ENCODE measurements around the gene DPH2. TPM values are rescaled to one million over a fixed set of nuclear protein-coding genes. Genes with fewer than 3 reads are reported as not detected.

DPH2 gene
- total RNA-seq, 1 donor = 18.6 TPM

- no peak for TF ChIP-seq CTCF (IDR thresholded peaks at IDR 0.05; ENCODE audit: insufficient read depth, low read depth, low read length)
- H3K4me3 ChIP-seq (ENCODE audit: low read depth, low read length) = no peak overlapping the region
- DNase-seq (ENCODE audit: low read depth) = no peak
Observed at GRCh38 chr1:43951021-43951985, 18.5 kb upstream of the DPH2 start.

- TF ChIP-seq CTCF (IDR thresholded peaks at IDR 0.05; ENCODE audit: insufficient read depth, low read depth, low read length) = no peak
- DNase-seq (ENCODE audit: low read depth) = no peak
Observed at GRCh38 chr1:43952731-43953346, 17.0 kb upstream of the DPH2 start.

GRCh38 chr1:43953361-43953760, 16.4 kb upstream of the DPH2 start:
- no peak overlapping the region for H3K4me3 ChIP-seq (ENCODE audit: low read depth, low read length)
- no peak for DNase-seq (ENCODE audit: low read depth)
- TF ChIP-seq CTCF (IDR thresholded peaks at IDR 0.05; ENCODE audit: insufficient read depth, low read depth, low read length) = no peak

More at GRCh38 chr1:43952731-43953346, 17.0 kb upstream of the DPH2 start:
- H3K4me3 ChIP-seq (ENCODE audit: low read depth, low read length) = no peak overlapping the region

- no peak overlapping the region for H3K4me3 ChIP-seq (ENCODE audit: low read depth, low read length)
- no peak for DNase-seq (ENCODE audit: low read depth)
- no peak for TF ChIP-seq CTCF (IDR thresholded peaks at IDR 0.05; ENCODE audit: insufficient read depth, low read depth, low read length)
Observed at GRCh38 chr1:43954036-43954435, 15.8 kb upstream of the DPH2 start.

GRCh38 chr1:43956234-43956633, 13.6 kb upstream of the DPH2 start:
- H3K4me3 ChIP-seq (ENCODE audit: low read depth, low read length) = no peak overlapping the region
- TF ChIP-seq CTCF (IDR thresholded peaks at IDR 0.05; ENCODE audit: insufficient read depth, low read depth, low read length) = no peak
- DNase-seq (ENCODE audit: low read depth) = no peak

GRCh38 chr1:43957407-43958040, 12.3 kb upstream of the DPH2 start:
- no peak overlapping the region for H3K4me3 ChIP-seq (ENCODE audit: low read depth, low read length)
- TF ChIP-seq CTCF (IDR thresholded peaks at IDR 0.05; ENCODE audit: insufficient read depth, low read depth, low read length) = no peak
- DNase-seq (ENCODE audit: low read depth) = no peak

Measured in fibroblast of villous mesenchyme (primary cell).